ENCODE measurements around the gene RER1. TPM values are rescaled to one million over a fixed set of nuclear protein-coding genes. Genes with fewer than 3 reads are reported as not detected.

Gene RER1
- total RNA-seq, 1 experiment from 2014 or later = 110 TPM

GRCh38 chr1:2352341-2352896 is 39.2 kb upstream of the RER1 start:
- no peak overlapping the region for H3K4ac ChIP-seq (ENCODE audit: low read depth, low read length)
- H4K8ac ChIP-seq (replicated peaks; ENCODE audit: insufficient read length, low read depth, low read length) = no peak overlapping the region
- H4K20me1 ChIP-seq (ENCODE audit: control insufficient read depth, insufficient read depth, insufficient read length) = no peaks in the 10 kb centered on the region
- H3K9me3 ChIP-seq (ENCODE audit: control insufficient read depth, low read depth, low read length) = no peaks in the 10 kb centered on the region
- H2AK5ac ChIP-seq (ENCODE audit: insufficient read length, low read length) = no peak overlapping the region
- no peak overlapping the region for H2BK5ac ChIP-seq (ENCODE audit: insufficient read length, low read length)
- H3K79me2 ChIP-seq (ENCODE audit: insufficient read depth, low read length) = no peaks in the 10 kb centered on the region
- H3K14ac ChIP-seq (ENCODE audit: insufficient read depth, low read length) = no peak overlapping the region; the same call in 1 of the 2 replicates
- Mint-ChIP-seq H3K36me3 (ENCODE audit: insufficient read depth in 1 of 3, low read depth in 3 of 3) (no peaks in the 10 kb centered on the region), H3K4me3 (no peak overlapping the region), H3K27me3 (ENCODE audit: low read depth) (no peaks in the 10 kb centered on the region), H3K27ac (no peak overlapping the region), H3K4me1 (peaks cover 0 to 9% of the 10 kb centered on the region in 2 experiments; a peak in 1 of 4 replicates), H3K9me3 (no peaks in the 10 kb centered on the region)
- H4K5ac ChIP-seq (ENCODE audit: insufficient read length, low read depth, low read length) = no peak overlapping the region
- no peak for DNase-seq
- no peak overlapping the region for H3K27ac ChIP-seq (ENCODE audit: insufficient read length, low read depth, low read length)
- H3T11ph ChIP-seq (ENCODE audit: low read length) = no peak overlapping the region
- H3K18ac ChIP-seq (ENCODE audit: insufficient read length, low read depth, low read length) = no peak overlapping the region
- H3K79me1 ChIP-seq (ENCODE audit: insufficient read depth, low read depth, low read length, poor library complexity, severe bottlenecking) = no peaks in the 10 kb centered on the region
- H3K56ac ChIP-seq (ENCODE audit: insufficient read length, low read depth, low read length) = no peak overlapping the region
- no peak overlapping the region for H3K9ac ChIP-seq (ENCODE audit: extremely low read depth, insufficient read length, low read length)
- no peak for TF ChIP-seq CTCF (conservative IDR thresholded peaks at IDR 0.05)
- H3K23ac ChIP-seq (ENCODE audit: insufficient read length, low read depth, low read length) = no peak overlapping the region
- no CpG with 5 or more reads among the region's 11 CpGs for WGBS (ENCODE audit: extremely low coverage, insufficient read length, low lambda C conversion rate)
- no peak overlapping the region for H3K4me2 ChIP-seq (ENCODE audit: insufficient read depth, insufficient read length, low read length)
- no peaks in the 10 kb centered on the region for H3K27me3 ChIP-seq (ENCODE audit: insufficient read depth, low read length)
- no peak overlapping the region for H2BK20ac ChIP-seq (ENCODE audit: low read depth, low read length, poor library complexity, severe bottlenecking)
- no peak overlapping the region for H2AFZ ChIP-seq (ENCODE audit: low read length)
- no peak overlapping the region for H2BK15ac ChIP-seq (ENCODE audit: low read depth, low read length)
- no peak overlapping the region for H4K91ac ChIP-seq (ENCODE audit: insufficient read length, low read depth, low read length)
- no peak overlapping the region for H2BK12ac ChIP-seq (ENCODE audit: insufficient read length, low read depth, low read length)
- no peak overlapping the region for H2BK120ac ChIP-seq (ENCODE audit: low read depth, low read length, poor library complexity, severe bottlenecking)
- H3K4me1 ChIP-seq (ENCODE audit: insufficient read depth, low read length) = no peaks in the 10 kb centered on the region
- H3K23me2 ChIP-seq (ENCODE audit: insufficient read length, low read depth, low read length, poor library complexity, severe bottlenecking) = no peaks in the 10 kb centered on the region
